IMR-90 (cell line): ENCODE data around the gene DCHS1. TPM values are rescaled to one million over a fixed set of nuclear protein-coding genes. Genes with fewer than 3 reads are reported as not detected.

Experiments used
- ATAC-seq: fragments of 200-7000 bp; cut with Tn5 transposase; 2 replicates; pipeline ENCODE4 v1.9.1; 2020; ENCODE audit warnings: low read depth, mild to moderate bottlenecking, moderate library complexity
- BruUV-seq: library from RNA; stranded (reverse); fragments of 400-500 nt; replicated peaks from 2 replicates; lab custom pipeline; 2021; lab: Mats Ljungman, UMichigan
- CTCF ChIA-PET: fragments of 300-600 bp; formaldehyde crosslinking; extraction: SDS; loops from one replicate; lab custom pipeline; 2021; ENCODE audit warnings: antibody characterized with exemption; lab: Yijun Ruan, JAX
- POLR2A ChIA-PET: fragments of 300-600 bp; sonication (Branson Sonifier 250); formaldehyde crosslinking; loops from one replicate; lab custom pipeline; 2022; ENCODE audit warnings: antibody characterized with exemption; ENCODE audit not compliant: unreplicated experiment; lab: Charles Lee
- DNase-seq: peaks from one replicate; pipeline ENCODE4 v3.0.0; 2013
- H2AFZ ChIP-seq: replicated peaks from 2 replicates; pipeline ENCODE3; 2013; ENCODE audit warnings: low read length, mild to moderate bottlenecking; ENCODE audit not compliant: poor library complexity
- H2AK5ac ChIP-seq: 2 replicates; pipeline ENCODE4 v1.6.1; 2013; ENCODE audit warnings: low read depth, low read length, inconsistent platforms
- H2AK9ac ChIP-seq: replicated peaks from 2 replicates; pipeline ENCODE3; 2013; ENCODE audit warnings: mild to moderate bottlenecking, low read depth, low read length, moderate library complexity; ENCODE audit not compliant: poor library complexity
- H2BK120ac ChIP-seq: 2 replicates; pipeline ENCODE4 v1.6.1; 2013; ENCODE audit warnings: low read depth, low read length, inconsistent platforms
- H2BK15ac ChIP-seq: 3 replicates; pipeline ENCODE4 v1.6.1; 2013; ENCODE audit warnings: low read depth, low read length, inconsistent platforms
- H2BK20ac ChIP-seq: 2 replicates; pipeline ENCODE4 v1.6.1; 2013; ENCODE audit warnings: low read depth, mild to moderate bottlenecking, inconsistent platforms, low read length, moderate library complexity
- H2BK5ac ChIP-seq: 2 replicates; pipeline ENCODE4 v1.6.1; 2013; ENCODE audit warnings: mild to moderate bottlenecking, low read depth, low read length, inconsistent platforms; ENCODE audit not compliant: poor library complexity, severe bottlenecking
- H3K14ac ChIP-seq: replicated peaks from 2 replicates; pipeline ENCODE4 v1.6.1; 2013; ENCODE audit warnings: low read depth, low read length, inconsistent platforms
- H3K18ac ChIP-seq: 2 replicates; pipeline ENCODE4 v1.6.1; 2013; ENCODE audit warnings: low read depth, low read length, control low read depth
- H3K23ac ChIP-seq: 2 replicates; pipeline ENCODE4 v1.6.1; 2013; ENCODE audit warnings: low read depth, low read length, inconsistent platforms
- H3K27ac ChIP-seq: 2 replicates; pipeline ENCODE4 v1.5.1; 2013; ENCODE audit warnings: mild to moderate bottlenecking, control low read depth, low read length; ENCODE audit not compliant: insufficient read depth
- H3K27me3 ChIP-seq: 2 replicates; pipeline ENCODE4 v1.6.1; 2013; ENCODE audit warnings: low read length; ENCODE audit not compliant: control insufficient read depth, insufficient read depth
- H3K36me3 ChIP-seq: 2 replicates; pipeline ENCODE4 v1.6.1; 2013; ENCODE audit warnings: low read length, mixed read lengths; ENCODE audit not compliant: control insufficient read depth, insufficient read depth
- H3K4ac ChIP-seq: 2 replicates; pipeline ENCODE4 v1.6.1; 2013; ENCODE audit warnings: low read depth, low read length, inconsistent platforms
- H3K4me1 ChIP-seq: 2 replicates; pipeline ENCODE4 v1.6.1; 2013; ENCODE audit warnings: low read length, mixed read lengths; ENCODE audit not compliant: control insufficient read depth, insufficient read depth
- H3K4me2 ChIP-seq: 2 replicates; pipeline ENCODE4 v1.6.1; 2013; ENCODE audit warnings: low read depth, mild to moderate bottlenecking, control low read depth, low read length, moderate library complexity
- H3K4me3 ChIP-seq: 2 replicates; pipeline ENCODE4 v1.5.1; 2013; ENCODE audit warnings: low read depth, mild to moderate bottlenecking, control low read depth, low read length, moderate library complexity; ENCODE audit not compliant: insufficient read depth
- H3K56ac ChIP-seq: 2 replicates; pipeline ENCODE4 v1.6.1; 2013; ENCODE audit warnings: low read length, inconsistent platforms; ENCODE audit not compliant: insufficient read depth; ENCODE audit errors: extremely low read depth
- H3K79me1 ChIP-seq, 2 experiments: 2 replicates each; pipeline ENCODE4 v1.6.1; 2013; ENCODE audit warnings: low read length in 2 of 2, inconsistent platforms in 1 of 2, low read depth in 1 of 2
- H3K9ac ChIP-seq: 2 replicates; pipeline ENCODE4 v1.6.1; 2013; ENCODE audit warnings: low read depth, low read length, control low read depth
- H3K9me1 ChIP-seq: 2 replicates; pipeline ENCODE4 v1.6.1; 2013; ENCODE audit warnings: low read length, inconsistent platforms; ENCODE audit not compliant: insufficient read depth
- H3K9me3 ChIP-seq: 2 replicates; pipeline ENCODE4 v1.6.1; 2013; ENCODE audit warnings: low read length; ENCODE audit not compliant: control insufficient read depth, insufficient read depth
- H4K20me1 ChIP-seq: 2 replicates; pipeline ENCODE4 v1.6.1; 2013; ENCODE audit warnings: low read length, inconsistent platforms; ENCODE audit not compliant: insufficient read depth
- H4K5ac ChIP-seq: 2 replicates; pipeline ENCODE4 v1.6.1; 2013; ENCODE audit warnings: mild to moderate bottlenecking, low read depth, low read length, control low read depth
- H4K8ac ChIP-seq, 2 experiments: 2 replicates each; pipeline ENCODE4 v1.6.1; 2013; ENCODE audit warnings: low read depth in 2 of 2, low read length in 2 of 2, control low read depth in 1 of 2, inconsistent platforms in 1 of 2
- H4K91ac ChIP-seq: 2 replicates; pipeline ENCODE4 v1.6.1; 2013; ENCODE audit warnings: low read depth, low read length, inconsistent platforms; ENCODE audit not compliant: insufficient read depth
- MAZ ChIP-seq: IDR thresholded peaks from 2 replicates; pipeline ENCODE4 v1.6.1; 2012; ENCODE audit warnings: low read depth, mild to moderate bottlenecking, low read length, improper control_type of control experiment, moderate library complexity, borderline replicate concordance
- NFE2L2 ChIP-seq: fragments of 150-350 bp; IDR thresholded peaks from 2 replicates; pipeline ENCODE4 v1.6.1; 2016; ENCODE audit warnings: low read depth, mild to moderate bottlenecking, low read length
- RAD21 ChIP-seq: IDR thresholded peaks from 2 replicates; pipeline ENCODE4 v1.6.1; 2012; ENCODE audit warnings: low read length, improper control_type of control experiment
- WGBS, 2 experiments: methylation state at CpG; one replicate each; pipeline versions ENCODE4 v1.1.5 to v1.1.7; 2013; ENCODE audit warnings: missing lambda C conversion rate in 2 of 2; ENCODE audit not compliant: insufficient read length in 1 of 2; ENCODE audit errors: extremely low coverage in 2 of 2; 5-methylcytosine and 5-hydroxymethylcytosine counted together
- dilution Hi-C: fragments of 300-500 bp; cut with HindIII; formaldehyde crosslinking; loops from one replicate; pipeline ENCODE4 v1.14.3; 2018; ENCODE audit warnings: low sequenced_read_pairs; ENCODE audit not compliant: unreplicated experiment
- in situ Hi-C: fragments of 300-500 bp; cut with MboI; formaldehyde crosslinking; loops from 3 replicates; pipeline ENCODE4 v1.14.3; 2019; ENCODE audit warnings: low sequenced_read_pairs, inconsistent platforms, mixed read lengths
- intact Hi-C: fragments of 100-400 bp; cut with micrococcal nuclease; formaldehyde crosslinking; loops from 2 replicates; pipeline ENCODE4 v1.10.0; 2022
- polyA plus RNA-seq, 3 experiments: library from polyadenylated mRNA; depleted of rRNA; stranded (reverse); fragments of >200 nt; gene quantifications; 2 replicates each; pipeline ENCODE4 v1.2.3, GENCODE V29; 2012; ENCODE audit warnings: low replicate concordance in 1 of 3
- total RNA-seq: library from RNA; depleted of rRNA; stranded (reverse); fragments of >200 nt; gene quantifications from 2 replicates; pipeline ENCODE4 v1.2.3, GENCODE V29; 2012
- TF ChIP-seq, protein P1 (sequence below): fragments of 150-350 bp; IDR thresholded peaks from 2 replicates; pipeline ENCODE4 v1.6.1; 2017; ENCODE audit warnings: mild to moderate bottlenecking, antibody characterized with exemption, low read length, low read depth

Gene DCHS1
- total and polyA plus RNA-seq, 2 of the 4 experiments (the other 2 are of a cell fraction) = 1.4 to 3.3 TPM

GRCh38 chr11:6632116-6633073, 23.2 kb downstream of the DCHS1 start:
- Histone ChIP-seq H2BK15ac (no peak overlapping the region), H2AFZ (no peak overlapping the region), H2AK9ac (no peak overlapping the region), H2AK5ac (no peak overlapping the region), H2BK5ac (no peak overlapping the region), H4K91ac (no peak overlapping the region), H3K27ac (no peak overlapping the region), H4K8ac (no peak overlapping the region), H4K20me1 (peaks cover 4% of the 10 kb centered on the region; the same call in 1 of the 2 replicates), H4K5ac (no peak overlapping the region), H3K36me3 (peaks cover 47% of the 10 kb centered on the region), H3K4me2 (no peak overlapping the region), H3K4ac (no peak overlapping the region), H2BK120ac (no peak overlapping the region), H3K56ac (no peak overlapping the region), H2BK20ac (no peak overlapping the region), H3K9me1 (no peaks in the 10 kb centered on the region; the same call in 1 of the 2 replicates), H3K79me1 (no peaks in the 10 kb centered on the region), H3K9me3 (no peaks in the 10 kb centered on the region), H3K4me1 (peaks cover 7% of the 10 kb centered on the region), H3K9ac (no peak overlapping the region), H3K18ac (no peak overlapping the region), H3K14ac (no peak overlapping the region), H3K27me3 (no peaks in the 10 kb centered on the region), H3K4me3 (no peak overlapping the region), H3K23ac (no peak overlapping the region)
- dilution Hi-C loops = no loop called here
- intact Hi-C loops = no loop called here
- TF ChIP-seq RAD21 (no peak), MAZ (no peak), NFE2L2 (no peak)
- TF ChIP-seq, protein P1, sequence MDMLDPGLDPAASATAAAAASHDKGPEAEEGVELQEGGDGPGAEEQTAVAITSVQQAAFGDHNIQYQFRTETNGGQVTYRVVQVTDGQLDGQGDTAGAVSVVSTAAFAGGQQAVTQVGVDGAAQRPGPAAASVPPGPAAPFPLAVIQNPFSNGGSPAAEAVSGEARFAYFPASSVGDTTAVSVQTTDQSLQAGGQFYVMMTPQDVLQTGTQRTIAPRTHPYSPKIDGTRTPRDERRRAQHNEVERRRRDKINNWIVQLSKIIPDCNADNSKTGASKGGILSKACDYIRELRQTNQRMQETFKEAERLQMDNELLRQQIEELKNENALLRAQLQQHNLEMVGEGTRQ = no peak
- ChIA-PET CTCF (interaction anchor here (0.7 kb wide), 1 partner anchor 13 kb away, joined by 3 read pairs; the partner anchor contains the start of gene TPP1), POLR2A (no interaction called here)
- WGBS, 2 experiments = 94% methylated on average over 8 of the region's 29 CpGs; no CpG with 5 or more reads in 1 of the 2 experiments
- ATAC-seq (no peak), DNase-seq (no peak)
- BruUV-seq = TSS peak; percentile 53
- in situ Hi-C loops = no loop called here
